ENCODE measurements around the gene PAEP. TPM values are rescaled to one million over a fixed set of nuclear protein-coding genes. Genes with fewer than 3 reads are reported as not detected.
"Not testable (repeated sequence)": the region's sequence is repeated elsewhere in the genome, so short reads cannot be mapped to it uniquely, and the experiment has no call there.

The PAEP gene
- polyA plus RNA-seq, 4 donors, result 2.6 TPM; not detected in 3

- DNase-seq (ENCODE audit: low read depth in 4 of 4, low spot score in 3 of 4), result not testable (repeated sequence)
Measured at GRCh38 chr9:135549478-135550343, 11.8 kb upstream of the PAEP start.

- DNase-seq (ENCODE audit: low read depth in 4 of 4, low spot score in 3 of 4), result no peak
Measured at GRCh38 chr9:135550344-135550918, 11.1 kb upstream of the PAEP start.

- DNase-seq (ENCODE audit: low read depth in 4 of 4, low spot score in 3 of 4), result no peak
Measured at GRCh38 chr9:135551031-135551430, 10.5 kb upstream of the PAEP start.

- DNase-seq (ENCODE audit: low read depth in 4 of 4, low spot score in 3 of 4), result no peak
Measured at GRCh38 chr9:135551456-135551855, 10.1 kb upstream of the PAEP start.

- no peak for DNase-seq (ENCODE audit: low read depth in 4 of 4, low spot score in 3 of 4)
Measured at GRCh38 chr9:135552021-135552697, 9.4 kb upstream of the PAEP start.

- no peak for DNase-seq (ENCODE audit: low read depth in 4 of 4, low spot score in 3 of 4)
Measured at GRCh38 chr9:135552698-135553171, 8.8 kb upstream of the PAEP start.

GRCh38 chr9:135554718-135555117 is 6.8 kb upstream of the PAEP start:
- DNase-seq (ENCODE audit: low read depth in 4 of 4, low spot score in 3 of 4), result no peak

GRCh38 chr9:135555203-135555602 is 6.4 kb upstream of the PAEP start:
- DNase-seq (ENCODE audit: low read depth in 4 of 4, low spot score in 3 of 4), result no peak

- DNase-seq (ENCODE audit: low read depth in 4 of 4, low spot score in 3 of 4), result no peak
Measured at GRCh38 chr9:135555910-135556309, 5.6 kb upstream of the PAEP start.

GRCh38 chr9:135559606-135560005 is 1.9 kb upstream of the PAEP start:
- no peak for DNase-seq (ENCODE audit: low read depth in 4 of 4, low spot score in 3 of 4)

GRCh38 chr9:135562235-135562745 is 734 bp downstream of the PAEP start:
- DNase-seq (ENCODE audit: low read depth in 4 of 4, low spot score in 3 of 4), result no peak

GRCh38 chr9:135563039-135563476 is 1.5 kb downstream of the PAEP start:
- no peak for DNase-seq (ENCODE audit: low read depth in 4 of 4, low spot score in 3 of 4)

- DNase-seq (ENCODE audit: low read depth in 4 of 4, low spot score in 3 of 4), result no peak
Measured at GRCh38 chr9:135563858-135564257, 2.3 kb downstream of the PAEP start.

GRCh38 chr9:135565141-135565628 is 3.6 kb downstream of the PAEP start:
- no peak for DNase-seq (ENCODE audit: low read depth in 4 of 4, low spot score in 3 of 4)

GRCh38 chr9:135565636-135566035 is 4.1 kb downstream of the PAEP start:
- DNase-seq (ENCODE audit: low read depth in 4 of 4, low spot score in 3 of 4), result no peak

- no peak for DNase-seq (ENCODE audit: low read depth in 4 of 4, low spot score in 3 of 4)
Measured at GRCh38 chr9:135566552-135566951, 5.0 kb downstream of the PAEP start.

GRCh38 chr9:135567311-135567710 is 5.8 kb downstream of the PAEP start:
- DNase-seq (ENCODE audit: low read depth in 4 of 4, low spot score in 3 of 4), result no peak

GRCh38 chr9:135568026-135568425 is 6.5 kb downstream of the PAEP start:
- DNase-seq (ENCODE audit: low read depth in 4 of 4, low spot score in 3 of 4), result no peak

GRCh38 chr9:135570456-135570855 is 8.9 kb downstream of the PAEP start:
- no peak for DNase-seq (ENCODE audit: low read depth in 4 of 4, low spot score in 3 of 4)

GRCh38 chr9:135572233-135572632 is 10.7 kb downstream of the PAEP start:
- no peak for DNase-seq (ENCODE audit: low read depth in 4 of 4, low spot score in 3 of 4)

GRCh38 chr9:135573124-135573523 is 11.6 kb downstream of the PAEP start:
- DNase-seq (ENCODE audit: low read depth in 4 of 4, low spot score in 3 of 4), result no peak

All from left renal pelvis (tissue), 4 donors.